Neutrophil (primary cell): Measurements from ENCODE around the gene SF3B1.
A peak's percentile ranks its signal among the peaks of the same experiment; 100 is the strongest.

Experiments
- H3K27ac ChIP-seq: fragments of 200-600 bp; sonication (generic); 2 replicates; pipeline ENCODE4 v1.5.1; 2016; ENCODE audit warnings: mild to moderate bottlenecking, moderate library complexity
- H3K27me3 ChIP-seq: fragments of 200-600 bp; sonication (generic); 2 replicates; pipeline ENCODE4 v1.6.0; 2016; ENCODE audit warnings: mild to moderate bottlenecking
- H3K36me3 ChIP-seq: fragments of 200-600 bp; sonication (generic); 2 replicates; pipeline ENCODE4 v1.5.1; 2017
- H3K4me1 ChIP-seq, 2 experiments: fragments of 200-600 bp in 1 of 2; sonication (generic) in 1 of 2; 1 replicate in 1 of 2; 2 replicates in 1 of 2; pipeline versions ENCODE4 v1.5.1 to v1.6.1; 2013 to 2016; ENCODE audit warnings: low read depth in 1 of 2, low read length in 1 of 2, mild to moderate bottlenecking in 1 of 2, moderate library complexity in 1 of 2; ENCODE audit not compliant: control insufficient read depth in 1 of 2, insufficient read depth in 1 of 2
- H3K4me3 ChIP-seq, 2 experiments: fragments of 200-600 bp in 1 of 2; sonication (generic) in 1 of 2; 1 replicate in 1 of 2; 2 replicates in 1 of 2; pipeline ENCODE4 v1.5.1; 2013 to 2016; ENCODE audit warnings: low read depth in 1 of 2, low read length in 1 of 2, mild to moderate bottlenecking in 1 of 2, moderate library complexity in 1 of 2
- H3K9me3 ChIP-seq: fragments of 200-600 bp; sonication (generic); 2 replicates; pipeline ENCODE4 v1.5.1; 2016
- TF ChIP-seq, protein P1 (sequence below): fragments of 200-600 bp; sonication (generic); IDR thresholded peaks from 2 replicates; pipeline ENCODE4 v1.5.1; 2016; ENCODE audit warnings: antibody characterized with exemption

The SF3B1 gene

DNA sequence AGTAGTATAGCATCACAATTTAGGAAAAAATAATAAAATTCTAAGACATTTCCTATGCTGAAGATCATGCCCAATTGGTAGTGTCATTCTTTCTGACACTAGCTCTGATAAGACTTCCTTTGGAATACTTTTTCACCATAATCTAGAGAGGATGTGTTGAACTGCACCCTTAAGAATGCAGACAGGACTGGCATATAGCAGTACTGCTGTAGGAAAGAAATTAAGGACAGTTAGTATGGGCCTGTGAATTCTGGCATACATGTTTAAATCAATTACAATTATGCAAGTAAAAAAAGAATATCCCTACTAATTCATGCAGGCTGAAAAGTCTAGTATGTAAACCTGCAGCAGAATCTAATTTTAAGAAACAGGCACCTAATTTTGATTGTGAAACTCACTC, 15.4 kb downstream of the SF3B1 start:
- H3K9me3 ChIP-seq, result no peaks in the 10 kb centered on the region
- TF ChIP-seq, protein P1, sequence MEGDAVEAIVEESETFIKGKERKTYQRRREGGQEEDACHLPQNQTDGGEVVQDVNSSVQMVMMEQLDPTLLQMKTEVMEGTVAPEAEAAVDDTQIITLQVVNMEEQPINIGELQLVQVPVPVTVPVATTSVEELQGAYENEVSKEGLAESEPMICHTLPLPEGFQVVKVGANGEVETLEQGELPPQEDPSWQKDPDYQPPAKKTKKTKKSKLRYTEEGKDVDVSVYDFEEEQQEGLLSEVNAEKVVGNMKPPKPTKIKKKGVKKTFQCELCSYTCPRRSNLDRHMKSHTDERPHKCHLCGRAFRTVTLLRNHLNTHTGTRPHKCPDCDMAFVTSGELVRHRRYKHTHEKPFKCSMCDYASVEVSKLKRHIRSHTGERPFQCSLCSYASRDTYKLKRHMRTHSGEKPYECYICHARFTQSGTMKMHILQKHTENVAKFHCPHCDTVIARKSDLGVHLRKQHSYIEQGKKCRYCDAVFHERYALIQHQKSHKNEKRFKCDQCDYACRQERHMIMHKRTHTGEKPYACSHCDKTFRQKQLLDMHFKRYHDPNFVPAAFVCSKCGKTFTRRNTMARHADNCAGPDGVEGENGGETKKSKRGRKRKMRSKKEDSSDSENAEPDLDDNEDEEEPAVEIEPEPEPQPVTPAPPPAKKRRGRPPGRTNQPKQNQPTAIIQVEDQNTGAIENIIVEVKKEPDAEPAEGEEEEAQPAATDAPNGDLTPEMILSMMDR, result no peak
- H3K4me3 ChIP-seq, result no peak overlapping the region
- H3K4me1 ChIP-seq, result no peaks in the 10 kb centered on the region
- no peaks in the 10 kb centered on the region for H3K27me3 ChIP-seq
- H3K36me3 ChIP-seq, result peaks cover 95% of the 10 kb centered on the region
- H3K27ac ChIP-seq, result peak overlapping the region; percentile 7

DNA sequence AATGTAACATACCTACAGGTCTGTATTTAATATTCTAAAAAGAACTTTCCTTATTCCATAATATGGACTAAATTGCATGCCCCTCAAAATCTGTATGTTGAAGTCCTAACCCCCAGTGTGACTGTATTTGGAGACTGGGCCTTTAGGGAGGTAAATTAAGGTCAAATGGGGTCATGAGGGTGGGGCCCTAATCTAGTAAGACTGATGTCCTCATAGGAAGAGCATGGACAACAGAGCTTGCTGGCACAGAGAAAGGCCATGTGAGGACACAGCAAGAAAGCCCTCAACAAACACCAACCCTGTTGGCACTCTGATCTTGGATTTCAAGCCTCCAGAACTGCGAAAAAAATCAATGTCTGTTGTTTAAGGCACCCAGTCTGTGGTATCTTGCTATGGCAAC, 18.6 kb downstream of the SF3B1 start:
- TF ChIP-seq, protein P1, result no peak
- H3K9me3 ChIP-seq, result no peaks in the 10 kb centered on the region
- no peaks in the 10 kb centered on the region for H3K27me3 ChIP-seq
- H3K4me3 ChIP-seq, result no peak overlapping the region
- H3K36me3 ChIP-seq, result peaks cover 98% of the 10 kb centered on the region
- no peak overlapping the region for H3K27ac ChIP-seq
- no peaks in the 10 kb centered on the region for H3K4me1 ChIP-seq

DNA sequence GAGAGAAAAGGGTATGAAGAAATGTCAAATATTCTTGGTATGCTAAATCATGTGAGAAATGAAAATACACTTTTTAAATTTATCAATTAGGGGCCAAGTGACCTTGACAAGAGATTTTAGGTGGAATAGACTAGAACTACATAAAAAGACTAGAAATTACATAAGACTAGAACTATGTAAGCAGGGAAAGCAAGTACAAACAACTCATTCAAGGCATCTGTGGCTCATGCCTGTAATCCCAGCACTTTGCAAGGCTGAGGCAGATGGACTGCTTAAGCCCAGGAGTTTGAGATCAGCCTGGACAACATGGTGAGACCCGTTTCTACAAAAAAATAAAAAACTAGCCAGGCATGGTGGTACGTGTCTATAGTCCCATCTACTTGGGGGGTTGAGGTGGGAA, 20.3 kb downstream of the SF3B1 start:
- H3K4me1 ChIP-seq, result no peaks in the 10 kb centered on the region
- TF ChIP-seq, protein P1, result no peak
- H3K4me3 ChIP-seq, result no peak overlapping the region
- no peak overlapping the region for H3K27ac ChIP-seq
- no peaks in the 10 kb centered on the region for H3K9me3 ChIP-seq
- no peaks in the 10 kb centered on the region for H3K27me3 ChIP-seq
- peaks cover 100% of the 10 kb centered on the region for H3K36me3 ChIP-seq

DNA sequence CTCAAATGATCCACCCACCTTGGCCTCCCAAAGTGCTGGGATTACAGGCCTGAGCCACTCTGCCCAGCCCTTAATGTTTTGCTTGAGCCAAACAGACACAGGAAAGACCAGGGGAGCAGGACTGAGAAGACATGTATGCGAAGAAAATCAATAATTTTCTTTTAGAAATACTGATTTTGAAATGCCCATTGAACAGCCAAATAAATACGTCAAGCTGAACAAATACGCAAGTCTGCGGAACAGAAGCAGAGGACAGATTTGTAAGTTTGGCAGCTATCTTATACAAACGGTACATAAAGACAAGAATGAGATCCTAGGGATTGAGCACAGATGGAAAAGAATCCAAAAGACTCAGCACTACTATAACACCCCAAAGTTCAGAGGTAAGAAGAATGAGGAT, 20.8 kb downstream of the SF3B1 start:
- H3K4me3 ChIP-seq, result no peak overlapping the region
- no peaks in the 10 kb centered on the region for H3K4me1 ChIP-seq
- peaks cover 100% of the 10 kb centered on the region for H3K36me3 ChIP-seq
- H3K9me3 ChIP-seq, result no peaks in the 10 kb centered on the region
- TF ChIP-seq, protein P1, result no peak
- no peak overlapping the region for H3K27ac ChIP-seq
- H3K27me3 ChIP-seq, result no peaks in the 10 kb centered on the region

DNA sequence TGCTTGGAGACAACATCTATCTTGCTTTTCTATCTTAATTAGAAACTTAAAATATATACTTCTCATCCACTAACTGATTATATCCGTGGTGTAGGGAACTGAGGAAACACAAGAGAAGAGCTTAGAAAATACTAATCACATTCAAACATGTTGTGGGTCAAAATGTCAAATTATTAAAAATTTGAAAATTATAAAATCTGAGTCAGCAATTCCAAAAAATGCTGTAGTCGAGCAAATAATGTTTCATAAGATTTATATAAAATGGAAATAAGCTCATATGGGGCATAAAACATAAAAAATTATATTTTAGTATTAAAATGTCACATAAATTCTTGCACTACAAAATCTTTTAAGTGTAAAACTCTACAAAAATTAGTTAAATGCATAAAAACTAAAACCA, 29.2 kb downstream of the SF3B1 start:
- peaks cover 99% of the 10 kb centered on the region for H3K36me3 ChIP-seq

More for the DNA sequence above, 29.2 kb downstream of the SF3B1 start:
- Histone ChIP-seq H3K4me3 (no peak overlapping the region), H3K4me1 (no peaks in the 10 kb centered on the region), H3K9me3 (peaks cover 2% of the 10 kb centered on the region), H3K27ac (no peak overlapping the region), H3K27me3 (no peaks in the 10 kb centered on the region)
- TF ChIP-seq, protein P1, result no peak
